ENCODE data around the gene ARID1B.

DNA sequence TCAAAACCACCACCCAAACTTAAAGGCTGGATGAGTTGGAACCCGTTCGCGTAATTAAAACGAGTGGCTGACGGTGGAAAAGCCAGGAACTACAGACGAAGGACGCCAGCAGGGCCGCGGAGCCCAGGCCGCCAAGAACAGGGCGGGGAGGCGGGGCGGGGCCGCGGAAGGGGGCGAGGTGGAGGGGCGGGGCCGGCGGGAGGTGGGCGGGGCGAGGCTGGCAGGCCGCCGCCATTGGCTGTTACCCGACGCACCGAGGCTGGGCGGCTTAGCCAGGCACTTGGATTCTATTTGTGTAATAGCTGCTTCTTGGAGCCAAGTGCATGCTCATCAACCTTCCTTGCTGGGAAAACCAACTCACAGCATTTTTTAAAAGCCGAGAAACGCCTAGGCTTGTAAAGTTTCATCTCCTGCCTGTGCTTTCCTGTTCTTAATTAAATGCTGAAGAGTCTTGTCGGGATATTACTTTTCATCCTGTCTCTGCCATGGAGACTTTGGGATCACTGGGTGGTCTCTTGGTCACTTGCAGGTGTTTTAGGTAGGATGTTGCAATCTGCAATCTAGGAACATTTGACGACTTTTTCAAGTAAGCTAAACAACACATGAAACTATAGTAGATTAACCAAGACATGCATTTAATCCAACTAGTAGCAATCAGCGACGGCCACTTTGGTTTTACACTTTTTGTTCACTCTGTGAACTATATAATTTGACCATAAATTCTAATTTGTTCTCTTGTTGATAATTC is 245.0 kb downstream of the ARID1B start:
- TF ChIP-seq, protein P1, sequence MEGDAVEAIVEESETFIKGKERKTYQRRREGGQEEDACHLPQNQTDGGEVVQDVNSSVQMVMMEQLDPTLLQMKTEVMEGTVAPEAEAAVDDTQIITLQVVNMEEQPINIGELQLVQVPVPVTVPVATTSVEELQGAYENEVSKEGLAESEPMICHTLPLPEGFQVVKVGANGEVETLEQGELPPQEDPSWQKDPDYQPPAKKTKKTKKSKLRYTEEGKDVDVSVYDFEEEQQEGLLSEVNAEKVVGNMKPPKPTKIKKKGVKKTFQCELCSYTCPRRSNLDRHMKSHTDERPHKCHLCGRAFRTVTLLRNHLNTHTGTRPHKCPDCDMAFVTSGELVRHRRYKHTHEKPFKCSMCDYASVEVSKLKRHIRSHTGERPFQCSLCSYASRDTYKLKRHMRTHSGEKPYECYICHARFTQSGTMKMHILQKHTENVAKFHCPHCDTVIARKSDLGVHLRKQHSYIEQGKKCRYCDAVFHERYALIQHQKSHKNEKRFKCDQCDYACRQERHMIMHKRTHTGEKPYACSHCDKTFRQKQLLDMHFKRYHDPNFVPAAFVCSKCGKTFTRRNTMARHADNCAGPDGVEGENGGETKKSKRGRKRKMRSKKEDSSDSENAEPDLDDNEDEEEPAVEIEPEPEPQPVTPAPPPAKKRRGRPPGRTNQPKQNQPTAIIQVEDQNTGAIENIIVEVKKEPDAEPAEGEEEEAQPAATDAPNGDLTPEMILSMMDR (IDR thresholded peaks at IDR 0.05) = no peak
- TF ChIP-seq POLR2A (IDR thresholded peaks at IDR 0.05) = no peak
